Smooth muscle cell (in vitro differentiated cells): ENCODE measurements around the gene ZFYVE9. TPM values are rescaled to one million over a fixed set of nuclear protein-coding genes. Genes with fewer than 3 reads are reported as not detected.

Experiments used
- DNase-seq: peaks from one replicate; lab custom pipeline; 2025; ENCODE audit not compliant: unreplicated experiment; lab: John Stamatoyannopoulos, UW
- H2AFZ ChIP-seq: fragments of 200-600 bp; sonication (generic); 2 replicates; pipeline ENCODE4 v1.6.0; 2016; ENCODE audit warnings: antibody characterized with exemption, low read depth, mild to moderate bottlenecking
- H3F3A ChIP-seq: fragments of 200-600 bp; sonication (generic); 2 replicates; pipeline ENCODE4 v1.6.0; 2017; ENCODE audit warnings: antibody characterized with exemption, low read depth
- H3K27ac ChIP-seq: fragments of 200-600 bp; sonication (generic); 2 replicates; pipeline ENCODE4 v1.5.1; 2016; ENCODE audit warnings: low read depth, mild to moderate bottlenecking
- H3K27me3 ChIP-seq: fragments of 200-600 bp; sonication (generic); 2 replicates; pipeline ENCODE4 v1.6.1; 2016; ENCODE audit warnings: low read depth, mild to moderate bottlenecking
- H3K36me3 ChIP-seq: fragments of 200-600 bp; sonication (generic); 2 replicates; pipeline ENCODE4 v1.5.1; 2016; ENCODE audit warnings: low read depth
- H3K4me1 ChIP-seq: fragments of 200-600 bp; sonication (generic); 2 replicates; pipeline ENCODE4 v1.5.1; 2016; ENCODE audit warnings: low read depth
- H3K4me2 ChIP-seq: fragments of 200-600 bp; sonication (generic); 2 replicates; pipeline ENCODE4 v1.6.0; 2016; ENCODE audit warnings: mild to moderate bottlenecking
- H3K4me3 ChIP-seq: fragments of 200-600 bp; sonication (generic); 2 replicates; pipeline ENCODE4 v1.5.1; 2016; ENCODE audit warnings: mild to moderate bottlenecking
- H3K79me2 ChIP-seq: fragments of 200-600 bp; sonication (generic); 2 replicates; pipeline ENCODE4 v1.6.0; 2016; ENCODE audit warnings: low read depth, mild to moderate bottlenecking
- H3K9ac ChIP-seq: fragments of 200-600 bp; sonication (generic); 2 replicates; pipeline ENCODE4 v1.6.0; 2016; ENCODE audit warnings: low read depth
- H3K9me3 ChIP-seq: fragments of 200-600 bp; sonication (generic); replicated peaks from 2 replicates; pipeline ENCODE4 v1.5.1; 2016; ENCODE audit warnings: low read depth
- H4K20me1 ChIP-seq: fragments of 200-600 bp; sonication (generic); 2 replicates; pipeline ENCODE4 v1.6.0; 2016; ENCODE audit warnings: low read depth
- CTCF ChIP-seq: fragments of 200-600 bp; sonication (generic); IDR thresholded peaks from 2 replicates; pipeline ENCODE4 v1.5.1; 2017; ENCODE audit warnings: borderline replicate concordance, mild to moderate bottlenecking, antibody characterized with exemption; ENCODE audit not compliant: insufficient read depth, poor library complexity, severe bottlenecking
- WGBS: methylation state at CpG from one replicate; pipeline ENCODE4 v1.1.7; 2016; ENCODE audit warnings: low lambda C conversion rate; 5-methylcytosine and 5-hydroxymethylcytosine counted together
- polyA plus RNA-seq: library from polyadenylated mRNA; unstranded; fragments of >200 nt; fragmentation: Nextera tagmentation; extraction: Ambion mirVana; gene quantifications from 2 replicates; pipeline ENCODE4 v1.2.1, GENCODE V29; 2016
- total RNA-seq: library from RNA; depleted of rRNA; stranded (reverse); fragments of >200 nt; gene quantifications from 2 replicates; pipeline ENCODE4 v1.2.3, GENCODE V29; 2014

The ZFYVE9 gene
- total and polyA plus RNA-seq, 2 experiments from 2014 or later = 2.7 to 19.1 TPM

GRCh38 chr1:52216907-52217458 lies 75.1 kb downstream of the ZFYVE9 start:
- Histone ChIP-seq H3K27ac (peak overlapping the region; percentile 38), H3F3A (no peaks in the 10 kb centered on the region), H3K27me3 (no peaks in the 10 kb centered on the region), H2AFZ (no peak overlapping the region), H3K4me1 (no peaks in the 10 kb centered on the region), H3K36me3 (no peaks in the 10 kb centered on the region), H3K9ac (no peak overlapping the region), H3K9me3 (no peaks in the 10 kb centered on the region), H3K79me2 (peaks cover 4% of the 10 kb centered on the region), H3K4me3 (no peak overlapping the region), H4K20me1 (peaks cover 16% of the 10 kb centered on the region), H3K4me2 (no peak overlapping the region)
- 92% methylated on average over 5 of the region's 5 CpGs for WGBS
- DNase-seq = no peak
- TF ChIP-seq CTCF = no peak

GRCh38 chr1:52225174-52225573 lies 83.3 kb downstream of the ZFYVE9 start:
- no peak overlapping the region for H3K9ac ChIP-seq
- peaks cover 5% of the 10 kb centered on the region for H4K20me1 ChIP-seq
- DNase-seq = no peak
- H3K4me3 ChIP-seq = no peak overlapping the region
- H3K27ac ChIP-seq = no peak overlapping the region
- 96% methylated on average over 10 of the region's 10 CpGs for WGBS
- no peak overlapping the region for H3K4me2 ChIP-seq
- H3K9me3 ChIP-seq = no peaks in the 10 kb centered on the region
- no peaks in the 10 kb centered on the region for H3F3A ChIP-seq
- H3K27me3 ChIP-seq = no peaks in the 10 kb centered on the region
- H3K79me2 ChIP-seq = peaks cover 5% of the 10 kb centered on the region
- no peaks in the 10 kb centered on the region for H3K4me1 ChIP-seq
- peaks cover 5% of the 10 kb centered on the region for H3K36me3 ChIP-seq
- TF ChIP-seq CTCF = no peak
- no peak overlapping the region for H2AFZ ChIP-seq

GRCh38 chr1:52229494-52229893 lies 87.6 kb downstream of the ZFYVE9 start:
- H2AFZ ChIP-seq = no peak overlapping the region
- no peak overlapping the region for H3K4me2 ChIP-seq
- H3K79me2 ChIP-seq = peaks cover 5% of the 10 kb centered on the region
- H3K4me1 ChIP-seq = no peaks in the 10 kb centered on the region
- peaks cover 5% of the 10 kb centered on the region for H3K36me3 ChIP-seq
- DNase-seq = no peak
- no peak overlapping the region for H3K4me3 ChIP-seq
- no peak overlapping the region for H3K27ac ChIP-seq
- no peak for TF ChIP-seq CTCF
- no peaks in the 10 kb centered on the region for H3K27me3 ChIP-seq
- H4K20me1 ChIP-seq = peaks cover 16% of the 10 kb centered on the region
- H3K9ac ChIP-seq = no peak overlapping the region
- no peaks in the 10 kb centered on the region for H3F3A ChIP-seq
- WGBS = 91% methylated on average over 3 of the region's 3 CpGs
- H3K9me3 ChIP-seq = no peaks in the 10 kb centered on the region

GRCh38 chr1:52233463-52233862 lies 91.6 kb downstream of the ZFYVE9 start:
- Histone ChIP-seq H3K4me3 (no peak overlapping the region), H3K9me3 (no peaks in the 10 kb centered on the region), H2AFZ (no peak overlapping the region), H4K20me1 (peaks cover 15% of the 10 kb centered on the region), H3K4me2 (no peak overlapping the region), H3K36me3 (no peaks in the 10 kb centered on the region), H3K9ac (no peak overlapping the region), H3K27me3 (no peaks in the 10 kb centered on the region), H3K79me2 (peaks cover 1% of the 10 kb centered on the region), H3F3A (no peaks in the 10 kb centered on the region), H3K4me1 (no peaks in the 10 kb centered on the region), H3K27ac (no peak overlapping the region)
- no peak for TF ChIP-seq CTCF
- WGBS = 97% methylated on average over 1 of the region's 1 CpG
- no peak for DNase-seq
